Activated T-helper 2 cell treated with anti-CD3 and anti-CD28 coated beads, Interferon-gamma antibody, Interleukin-2, Interleukin-4, amounts not matched to agents 10 μg/mL and 5 μg/mL and 100 μg/mL, durations not matched to agents 14 hours and 24 hours and 36 hours (primary cell): Measurements from ENCODE around the gene MCOLN1. TPM values are rescaled to one million over a fixed set of nuclear protein-coding genes. Genes with fewer than 3 reads are reported as not detected.

Experiments used
- DNase-seq: peaks from one replicate; pipeline ENCODE4 v3.0.0; 2021; ENCODE audit warnings: low spot score
- H3K27ac Mint-ChIP-seq: one replicate; pipeline ENCODE4 v1.8.0; 2021; ENCODE audit warnings: mixed read lengths
- H3K27me3 Mint-ChIP-seq: one replicate; pipeline ENCODE4 v1.8.0; 2021; ENCODE audit warnings: low read depth, mixed read lengths
- H3K36me3 Mint-ChIP-seq: one replicate; pipeline ENCODE4 v1.8.0; 2021; ENCODE audit warnings: low read depth, mixed read lengths
- H3K4me1 Mint-ChIP-seq: one replicate; pipeline ENCODE4 v1.8.0; 2021; ENCODE audit warnings: low read depth, mixed read lengths
- H3K4me3 Mint-ChIP-seq: one replicate; pipeline ENCODE4 v1.8.0; 2021; ENCODE audit warnings: low read depth, mild to moderate bottlenecking, moderate library complexity, mixed read lengths
- H3K9me3 Mint-ChIP-seq: one replicate; pipeline ENCODE4 v1.8.0; 2021; ENCODE audit warnings: mixed read lengths
- intact Hi-C: fragments of 100-400 bp; cut with micrococcal nuclease; formaldehyde crosslinking; loops from one replicate; pipeline ENCODE4 v1.15.1; 2023
- total RNA-seq: library from RNA; stranded (reverse); gene quantifications from 2 replicates; pipeline ENCODE4 v1.2.3, GENCODE V29; 2022

MCOLN1 gene
- total RNA-seq, 1 donor from 2014 or later, result 11.2 TPM

- Mint-ChIP-seq H3K27ac (peak overlapping the region; percentile 79), H3K36me3 (peaks cover 3% of the 10 kb centered on the region), H3K4me1 (peaks cover 11% of the 10 kb centered on the region), H3K9me3 (no peaks in the 10 kb centered on the region), H3K4me3 (peak overlapping the region; percentile 80), H3K27me3 (peaks cover 12% of the 10 kb centered on the region)
- no peak for DNase-seq
- intact Hi-C loops, result loop anchor here (1.0 kb wide), 1 partner anchor 13 kb away; no protein-coding TSS in a partner anchor
Measured at GRCh38 chr19:7521551-7522071, 813 bp upstream of the MCOLN1 start.

GRCh38 chr19:7522923-7523667, 671 bp downstream of the MCOLN1 start:
- Mint-ChIP-seq H3K9me3 (no peaks in the 10 kb centered on the region), H3K36me3 (peaks cover 3% of the 10 kb centered on the region), H3K27me3 (no peaks in the 10 kb centered on the region), H3K4me3 (peak overlapping the region; percentile 73), H3K4me1 (peaks cover 11% of the 10 kb centered on the region), H3K27ac (no peak overlapping the region)
- intact Hi-C loops, result loop anchor here (1.0 kb wide), 1 partner anchor 11 kb away; no protein-coding TSS in a partner anchor
- DNase-seq, result no peak

- Mint-ChIP-seq H3K4me1 (peaks cover 11% of the 10 kb centered on the region), H3K27ac (no peak overlapping the region), H3K4me3 (no peak overlapping the region), H3K27me3 (no peaks in the 10 kb centered on the region), H3K9me3 (no peaks in the 10 kb centered on the region), H3K36me3 (peaks cover 3% of the 10 kb centered on the region)
- intact Hi-C loops, result no loop called here
- DNase-seq, result no peak
Measured at GRCh38 chr19:7524523-7524922, 2.1 kb downstream of the MCOLN1 start.

DNA sequence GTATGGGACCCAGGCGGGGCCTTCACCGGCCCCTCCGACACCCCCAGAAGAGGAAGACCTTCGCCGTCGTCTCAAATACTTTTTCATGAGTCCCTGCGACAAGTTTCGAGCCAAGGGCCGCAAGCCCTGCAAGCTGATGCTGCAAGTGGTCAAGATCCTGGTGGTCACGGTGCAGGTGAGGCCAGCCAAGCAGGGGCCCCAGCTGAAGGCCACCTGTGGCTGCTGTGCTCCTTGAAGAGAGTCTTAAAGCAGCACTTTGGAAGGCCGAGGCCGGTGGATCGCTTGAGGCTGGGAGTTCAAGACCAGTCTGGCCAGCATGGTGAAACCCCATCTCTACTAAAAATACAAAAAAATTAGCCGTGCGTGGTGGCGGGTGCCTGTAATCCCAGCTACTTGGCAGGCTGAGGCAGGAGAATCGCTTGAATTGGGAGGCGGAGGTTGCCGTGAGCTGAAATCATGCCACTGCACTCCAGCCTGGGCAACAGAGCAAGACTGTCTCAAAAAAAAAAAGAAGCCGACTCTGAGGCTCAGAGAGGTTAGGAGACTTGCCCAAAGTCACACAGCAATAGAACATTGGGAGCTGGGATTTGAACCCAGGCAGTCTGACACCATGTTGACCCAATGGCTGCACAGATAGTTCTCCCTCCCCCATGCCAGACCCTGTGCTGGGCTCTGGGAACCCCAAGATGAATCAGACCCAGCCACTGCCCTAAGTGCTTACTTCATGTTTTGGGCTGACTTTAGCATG, 2.7 kb downstream of the MCOLN1 start:
- no peak for DNase-seq
- Mint-ChIP-seq H3K27ac (no peak overlapping the region), H3K4me1 (peaks cover 11% of the 10 kb centered on the region), H3K4me3 (no peak overlapping the region), H3K9me3 (no peaks in the 10 kb centered on the region), H3K36me3 (peaks cover 3% of the 10 kb centered on the region), H3K27me3 (no peaks in the 10 kb centered on the region)
- intact Hi-C loops, result no loop called here

GRCh38 chr19:7526059-7526929, 3.9 kb downstream of the MCOLN1 start:
- Mint-ChIP-seq H3K4me1 (peaks cover 11% of the 10 kb centered on the region), H3K27me3 (no peaks in the 10 kb centered on the region), H3K9me3 (no peaks in the 10 kb centered on the region), H3K36me3 (peaks cover 3% of the 10 kb centered on the region), H3K27ac (no peak overlapping the region), H3K4me3 (no peak overlapping the region)
- DNase-seq, result no peak
- intact Hi-C loops, result no loop called here

- peaks cover 7% of the 10 kb centered on the region for H3K4me1 Mint-ChIP-seq
- H3K27ac Mint-ChIP-seq, result no peak overlapping the region
- H3K27me3 Mint-ChIP-seq, result no peaks in the 10 kb centered on the region
- peaks cover 6% of the 10 kb centered on the region for H3K36me3 Mint-ChIP-seq
- DNase-seq, result no peak
- no peak overlapping the region for H3K4me3 Mint-ChIP-seq
- intact Hi-C loops, result no loop called here
- H3K9me3 Mint-ChIP-seq, result no peaks in the 10 kb centered on the region
Measured at GRCh38 chr19:7527516-7528191, 5.2 kb downstream of the MCOLN1 start.

DNA sequence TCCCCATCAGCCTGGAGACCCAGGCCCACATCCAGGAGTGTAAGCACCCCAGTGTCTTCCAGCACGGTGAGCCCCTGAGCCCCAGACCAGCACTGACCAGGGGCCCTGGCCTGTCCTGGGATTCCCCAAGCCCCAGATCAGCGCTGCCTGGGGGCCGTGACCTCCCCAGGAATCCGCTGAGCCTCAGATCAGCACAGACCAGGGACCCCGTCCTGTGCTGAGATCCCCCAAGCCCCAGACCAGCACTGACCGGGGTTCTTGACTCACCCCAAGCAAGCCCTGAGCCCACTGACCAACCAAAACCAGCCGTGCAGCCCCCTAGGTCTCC, 5.7 kb downstream of the MCOLN1 start:
- Mint-ChIP-seq H3K9me3 (no peaks in the 10 kb centered on the region), H3K27me3 (no peaks in the 10 kb centered on the region), H3K4me1 (peaks cover 7% of the 10 kb centered on the region), H3K27ac (no peak overlapping the region), H3K4me3 (no peak overlapping the region), H3K36me3 (peaks cover 6% of the 10 kb centered on the region)
- DNase-seq, result no peak
- intact Hi-C loops, result no loop called here

DNA sequence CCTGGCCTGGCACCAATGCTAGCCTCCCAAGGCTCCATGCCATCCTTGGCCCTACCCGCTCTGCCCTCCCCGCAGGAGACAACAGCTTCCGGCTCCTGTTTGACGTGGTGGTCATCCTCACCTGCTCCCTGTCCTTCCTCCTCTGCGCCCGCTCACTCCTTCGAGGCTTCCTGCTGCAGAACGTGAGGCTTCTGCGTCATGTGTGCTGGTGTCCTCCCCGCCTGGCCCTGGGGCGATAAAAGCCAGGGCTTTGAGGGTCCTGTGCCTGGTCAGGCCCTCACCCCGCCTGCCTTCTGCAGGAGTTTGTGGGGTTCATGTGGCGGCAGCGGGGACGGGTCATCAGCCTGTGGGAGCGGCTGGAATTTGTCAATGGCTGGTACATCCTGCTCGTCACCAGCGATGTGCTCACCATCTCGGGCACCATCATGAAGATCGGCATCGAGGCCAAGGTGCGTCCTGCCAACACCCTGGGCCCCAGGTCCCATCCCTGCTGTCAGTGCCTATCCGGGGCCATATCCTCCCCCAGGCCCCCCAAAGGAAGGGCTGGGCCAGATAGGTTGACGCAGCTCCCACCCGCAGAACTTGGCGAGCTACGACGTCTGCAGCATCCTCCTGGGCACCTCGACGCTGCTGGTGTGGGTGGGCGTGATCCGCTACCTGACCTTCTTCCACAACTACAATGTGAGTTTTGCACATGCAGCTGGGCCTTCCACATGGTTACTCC, 6.3 kb downstream of the MCOLN1 start:
- Mint-ChIP-seq H3K4me1 (peaks cover 3% of the 10 kb centered on the region), H3K9me3 (no peaks in the 10 kb centered on the region), H3K4me3 (no peak overlapping the region), H3K27ac (no peak overlapping the region), H3K27me3 (no peaks in the 10 kb centered on the region), H3K36me3 (peaks cover 6% of the 10 kb centered on the region)
- no peak for DNase-seq
- intact Hi-C loops, result no loop called here

- Mint-ChIP-seq H3K27ac (no peak overlapping the region), H3K4me3 (no peak overlapping the region), H3K9me3 (no peaks in the 10 kb centered on the region), H3K27me3 (no peaks in the 10 kb centered on the region), H3K36me3 (peaks cover 6% of the 10 kb centered on the region), H3K4me1 (peaks cover 4% of the 10 kb centered on the region)
- intact Hi-C loops, result no loop called here
- no peak for DNase-seq
Measured at GRCh38 chr19:7529246-7529600, 6.8 kb downstream of the MCOLN1 start.

- Mint-ChIP-seq H3K9me3 (no peaks in the 10 kb centered on the region), H3K36me3 (peaks cover 6% of the 10 kb centered on the region), H3K4me3 (no peak overlapping the region), H3K4me1 (peaks cover 7% of the 10 kb centered on the region), H3K27ac (no peak overlapping the region), H3K27me3 (no peaks in the 10 kb centered on the region)
- no peak for DNase-seq
- intact Hi-C loops, result no loop called here
Measured at GRCh38 chr19:7529610-7530490, 7.4 kb downstream of the MCOLN1 start.

DNA sequence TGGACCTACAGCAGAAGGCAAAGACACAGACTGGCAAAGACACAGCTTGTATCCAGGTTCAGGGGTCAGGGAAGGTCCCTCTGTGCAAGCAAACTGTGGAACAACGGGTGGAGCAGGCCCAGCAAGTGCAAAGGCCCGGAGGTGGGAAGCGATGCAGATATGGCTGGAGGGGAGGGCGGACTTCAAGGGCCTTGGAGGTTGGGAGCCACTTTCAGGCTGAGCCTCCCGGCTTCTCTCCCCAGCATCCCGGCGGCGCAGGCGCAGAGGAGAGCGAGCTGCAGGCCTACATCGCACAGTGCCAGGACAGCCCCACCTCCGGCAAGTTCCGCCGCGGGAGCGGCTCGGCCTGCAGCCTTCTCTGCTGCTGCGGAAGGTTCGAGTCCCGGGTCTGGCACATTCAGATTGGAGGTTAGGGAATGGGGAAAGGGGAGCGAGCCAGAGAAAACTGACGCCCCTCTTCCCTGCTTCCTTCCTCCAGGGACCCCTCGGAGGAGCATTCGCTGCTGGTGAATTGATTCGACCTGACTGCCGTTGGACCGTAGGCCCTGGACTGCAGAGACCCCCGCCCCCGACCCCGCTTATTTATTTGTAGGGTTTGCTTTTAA, 11.0 kb downstream of the MCOLN1 start:
- peaks cover 14% of the 10 kb centered on the region for H3K36me3 Mint-ChIP-seq
- peak overlapping the region; percentile 79 for H3K27ac Mint-ChIP-seq
- no peak for DNase-seq
- H3K4me3 Mint-ChIP-seq, result peak overlapping the region; percentile 94
- H3K9me3 Mint-ChIP-seq, result no peaks in the 10 kb centered on the region
- H3K4me1 Mint-ChIP-seq, result peaks cover 18% of the 10 kb centered on the region
- H3K27me3 Mint-ChIP-seq, result no peaks in the 10 kb centered on the region
- intact Hi-C loops, result no loop called here
